ENCODE data around the gene TPO.
"Not testable (repeated sequence)": the region's sequence is repeated elsewhere in the genome, so short reads cannot be mapped to it uniquely, and the experiment has no call there.

TPO gene

GRCh38 chr2:1563943-1564891 lies 151.0 kb downstream of the TPO start:
- H3K27ac ChIP-seq (ENCODE audit: low read depth, low read length), result no peak overlapping the region
- H3K36me3 ChIP-seq (ENCODE audit: control insufficient read depth, insufficient read depth, low read length), result no peaks in the 10 kb centered on the region
- H3K27me3 ChIP-seq (ENCODE audit: control insufficient read depth, insufficient read depth, low read length), result no peaks in the 10 kb centered on the region
- no peak overlapping the region for H3K9ac ChIP-seq (ENCODE audit: low read length)
- H3K4me3 ChIP-seq (ENCODE audit: low read length), result no peak overlapping the region
- H3K4me1 ChIP-seq (ENCODE audit: control insufficient read depth, insufficient read depth, low read length), result no peaks in the 10 kb centered on the region

GRCh38 chr2:1567556-1568344 lies 154.5 kb downstream of the TPO start:
- no peak overlapping the region for H3K27ac ChIP-seq (ENCODE audit: low read depth, low read length)
- H3K4me1 ChIP-seq (ENCODE audit: control insufficient read depth, insufficient read depth, low read length), result no peaks in the 10 kb centered on the region
- no peaks in the 10 kb centered on the region for H3K27me3 ChIP-seq (ENCODE audit: control insufficient read depth, insufficient read depth, low read length)
- no peak overlapping the region for H3K4me3 ChIP-seq (ENCODE audit: low read length)
- no peaks in the 10 kb centered on the region for H3K36me3 ChIP-seq (ENCODE audit: control insufficient read depth, insufficient read depth, low read length)
- H3K9ac ChIP-seq (ENCODE audit: low read length), result no peak overlapping the region

- H3K27me3 ChIP-seq (ENCODE audit: control insufficient read depth, insufficient read depth, low read length); H3K4me1 ChIP-seq (ENCODE audit: control insufficient read depth, insufficient read depth, low read length); H3K27ac ChIP-seq (ENCODE audit: low read depth, low read length); H3K36me3 ChIP-seq (ENCODE audit: control insufficient read depth, insufficient read depth, low read length); H3K9ac ChIP-seq (ENCODE audit: low read length); H3K4me3 ChIP-seq (ENCODE audit: low read length): not testable (repeated sequence)
Observed at GRCh38 chr2:1568345-1568668, 155.0 kb downstream of the TPO start.

- no peak overlapping the region for H3K9ac ChIP-seq (ENCODE audit: low read length)
- H3K27ac ChIP-seq (ENCODE audit: low read depth, low read length), result no peak overlapping the region
- H3K4me3 ChIP-seq (ENCODE audit: low read length), result no peak overlapping the region
- no peaks in the 10 kb centered on the region for H3K36me3 ChIP-seq (ENCODE audit: control insufficient read depth, insufficient read depth, low read length)
- no peaks in the 10 kb centered on the region for H3K27me3 ChIP-seq (ENCODE audit: control insufficient read depth, insufficient read depth, low read length)
- H3K4me1 ChIP-seq (ENCODE audit: control insufficient read depth, insufficient read depth, low read length), result no peaks in the 10 kb centered on the region
Observed at GRCh38 chr2:1569879-1570450, 156.7 kb downstream of the TPO start.

GRCh38 chr2:1571477-1572417 lies 158.5 kb downstream of the TPO start:
- Histone ChIP-seq H3K27ac (ENCODE audit: low read depth, low read length) (no peak overlapping the region), H3K27me3 (ENCODE audit: control insufficient read depth, insufficient read depth, low read length) (no peaks in the 10 kb centered on the region), H3K4me1 (ENCODE audit: control insufficient read depth, insufficient read depth, low read length) (no peaks in the 10 kb centered on the region), H3K36me3 (ENCODE audit: control insufficient read depth, insufficient read depth, low read length) (no peaks in the 10 kb centered on the region), H3K9ac (ENCODE audit: low read length) (no peak overlapping the region), H3K4me3 (ENCODE audit: low read length) (no peak overlapping the region)

- Histone ChIP-seq H3K4me1 (ENCODE audit: control insufficient read depth, insufficient read depth, low read length) (no peaks in the 10 kb centered on the region), H3K27me3 (ENCODE audit: control insufficient read depth, insufficient read depth, low read length) (no peaks in the 10 kb centered on the region), H3K4me3 (ENCODE audit: low read length) (no peak overlapping the region), H3K9ac (ENCODE audit: low read length) (no peak overlapping the region), H3K27ac (ENCODE audit: low read depth, low read length) (no peak overlapping the region), H3K36me3 (ENCODE audit: control insufficient read depth, insufficient read depth, low read length) (no peaks in the 10 kb centered on the region)
Observed at GRCh38 chr2:1572638-1573037, 159.4 kb downstream of the TPO start.

GRCh38 chr2:1577846-1578245 lies 164.6 kb downstream of the TPO start:
- Histone ChIP-seq H3K36me3 (ENCODE audit: control insufficient read depth, insufficient read depth, low read length) (no peaks in the 10 kb centered on the region), H3K4me1 (ENCODE audit: control insufficient read depth, insufficient read depth, low read length) (no peaks in the 10 kb centered on the region), H3K27ac (ENCODE audit: low read depth, low read length) (no peak overlapping the region), H3K9ac (ENCODE audit: low read length) (no peak overlapping the region), H3K4me3 (ENCODE audit: low read length) (no peak overlapping the region), H3K27me3 (ENCODE audit: control insufficient read depth, insufficient read depth, low read length) (no peaks in the 10 kb centered on the region)

GRCh38 chr2:1581257-1581964 lies 168.1 kb downstream of the TPO start:
- H3K4me3 ChIP-seq (ENCODE audit: low read length); H3K9ac ChIP-seq (ENCODE audit: low read length); H3K27ac ChIP-seq (ENCODE audit: low read depth, low read length); H3K4me1 ChIP-seq (ENCODE audit: control insufficient read depth, insufficient read depth, low read length); H3K36me3 ChIP-seq (ENCODE audit: control insufficient read depth, insufficient read depth, low read length); H3K27me3 ChIP-seq (ENCODE audit: control insufficient read depth, insufficient read depth, low read length): not testable (repeated sequence)

- no peak overlapping the region for H3K4me3 ChIP-seq (ENCODE audit: low read length)
- no peaks in the 10 kb centered on the region for H3K36me3 ChIP-seq (ENCODE audit: control insufficient read depth, insufficient read depth, low read length)
- H3K27me3 ChIP-seq (ENCODE audit: control insufficient read depth, insufficient read depth, low read length), result no peaks in the 10 kb centered on the region
- H3K4me1 ChIP-seq (ENCODE audit: control insufficient read depth, insufficient read depth, low read length), result no peaks in the 10 kb centered on the region
- H3K9ac ChIP-seq (ENCODE audit: low read length), result no peak overlapping the region
- no peak overlapping the region for H3K27ac ChIP-seq (ENCODE audit: low read depth, low read length)
Observed at GRCh38 chr2:1581965-1582625, 168.8 kb downstream of the TPO start.

- Histone ChIP-seq H3K27ac (ENCODE audit: low read depth, low read length) (no peak overlapping the region), H3K27me3 (ENCODE audit: control insufficient read depth, insufficient read depth, low read length) (no peaks in the 10 kb centered on the region), H3K4me1 (ENCODE audit: control insufficient read depth, insufficient read depth, low read length) (no peaks in the 10 kb centered on the region), H3K36me3 (ENCODE audit: control insufficient read depth, insufficient read depth, low read length) (no peaks in the 10 kb centered on the region), H3K9ac (ENCODE audit: low read length) (no peak overlapping the region), H3K4me3 (ENCODE audit: low read length) (no peak overlapping the region)
Observed at GRCh38 chr2:1582891-1583341, 169.7 kb downstream of the TPO start.

- H3K4me3 ChIP-seq (ENCODE audit: low read length), result no peak overlapping the region
- H3K27me3 ChIP-seq (ENCODE audit: control insufficient read depth, insufficient read depth, low read length), result no peaks in the 10 kb centered on the region
Observed at GRCh38 chr2:1584051-1584531, 170.8 kb downstream of the TPO start.

More at GRCh38 chr2:1584051-1584531, 170.8 kb downstream of the TPO start:
- H3K27ac ChIP-seq (ENCODE audit: low read depth, low read length), result no peak overlapping the region
- no peaks in the 10 kb centered on the region for H3K4me1 ChIP-seq (ENCODE audit: control insufficient read depth, insufficient read depth, low read length)
- no peak overlapping the region for H3K9ac ChIP-seq (ENCODE audit: low read length)
- H3K36me3 ChIP-seq (ENCODE audit: control insufficient read depth, insufficient read depth, low read length), result no peaks in the 10 kb centered on the region
